Measurements from ENCODE around the gene FAM110C.
"Not testable (repeated sequence)": the region's sequence is repeated elsewhere in the genome, so short reads cannot be mapped to it uniquely, and the experiment has no call there.

FAM110C gene

DNA sequence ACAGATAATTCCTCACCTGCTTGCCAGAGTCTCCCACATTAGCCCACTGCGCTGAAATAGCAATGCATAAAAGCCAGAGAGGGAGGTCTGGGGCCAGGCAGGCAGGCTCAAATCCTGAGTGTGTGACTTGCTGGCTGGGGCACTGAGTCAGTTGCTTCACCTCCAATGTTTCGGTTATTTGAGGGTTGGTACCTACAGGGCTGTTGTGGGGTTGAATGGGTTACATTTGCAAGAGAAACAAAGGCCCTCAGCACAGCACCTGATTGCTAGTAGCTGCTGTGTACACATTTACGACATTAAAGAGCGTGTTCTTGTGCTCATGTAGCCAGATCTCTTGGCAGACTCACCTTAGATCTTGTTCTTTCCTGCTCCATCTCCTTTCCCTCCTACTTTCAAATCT, 34.1 kb upstream of the FAM110C start:
- Histone ChIP-seq H3K36me3 (ENCODE audit: control insufficient read depth, low read length) (no peaks in the 10 kb centered on the region), H3K4me2 (ENCODE audit: low read length) (no peak overlapping the region)
- TF ChIP-seq, protein P1, sequence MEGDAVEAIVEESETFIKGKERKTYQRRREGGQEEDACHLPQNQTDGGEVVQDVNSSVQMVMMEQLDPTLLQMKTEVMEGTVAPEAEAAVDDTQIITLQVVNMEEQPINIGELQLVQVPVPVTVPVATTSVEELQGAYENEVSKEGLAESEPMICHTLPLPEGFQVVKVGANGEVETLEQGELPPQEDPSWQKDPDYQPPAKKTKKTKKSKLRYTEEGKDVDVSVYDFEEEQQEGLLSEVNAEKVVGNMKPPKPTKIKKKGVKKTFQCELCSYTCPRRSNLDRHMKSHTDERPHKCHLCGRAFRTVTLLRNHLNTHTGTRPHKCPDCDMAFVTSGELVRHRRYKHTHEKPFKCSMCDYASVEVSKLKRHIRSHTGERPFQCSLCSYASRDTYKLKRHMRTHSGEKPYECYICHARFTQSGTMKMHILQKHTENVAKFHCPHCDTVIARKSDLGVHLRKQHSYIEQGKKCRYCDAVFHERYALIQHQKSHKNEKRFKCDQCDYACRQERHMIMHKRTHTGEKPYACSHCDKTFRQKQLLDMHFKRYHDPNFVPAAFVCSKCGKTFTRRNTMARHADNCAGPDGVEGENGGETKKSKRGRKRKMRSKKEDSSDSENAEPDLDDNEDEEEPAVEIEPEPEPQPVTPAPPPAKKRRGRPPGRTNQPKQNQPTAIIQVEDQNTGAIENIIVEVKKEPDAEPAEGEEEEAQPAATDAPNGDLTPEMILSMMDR (IDR thresholded peaks at IDR 0.05; ENCODE audit: low read depth, low read length, poor library complexity, severe bottlenecking), result no peak
- TF ChIP-seq EZH2phosphoT487 (IDR thresholded peaks at IDR 0.05; ENCODE audit: borderline replicate concordance, low read length), result no peak

DNA sequence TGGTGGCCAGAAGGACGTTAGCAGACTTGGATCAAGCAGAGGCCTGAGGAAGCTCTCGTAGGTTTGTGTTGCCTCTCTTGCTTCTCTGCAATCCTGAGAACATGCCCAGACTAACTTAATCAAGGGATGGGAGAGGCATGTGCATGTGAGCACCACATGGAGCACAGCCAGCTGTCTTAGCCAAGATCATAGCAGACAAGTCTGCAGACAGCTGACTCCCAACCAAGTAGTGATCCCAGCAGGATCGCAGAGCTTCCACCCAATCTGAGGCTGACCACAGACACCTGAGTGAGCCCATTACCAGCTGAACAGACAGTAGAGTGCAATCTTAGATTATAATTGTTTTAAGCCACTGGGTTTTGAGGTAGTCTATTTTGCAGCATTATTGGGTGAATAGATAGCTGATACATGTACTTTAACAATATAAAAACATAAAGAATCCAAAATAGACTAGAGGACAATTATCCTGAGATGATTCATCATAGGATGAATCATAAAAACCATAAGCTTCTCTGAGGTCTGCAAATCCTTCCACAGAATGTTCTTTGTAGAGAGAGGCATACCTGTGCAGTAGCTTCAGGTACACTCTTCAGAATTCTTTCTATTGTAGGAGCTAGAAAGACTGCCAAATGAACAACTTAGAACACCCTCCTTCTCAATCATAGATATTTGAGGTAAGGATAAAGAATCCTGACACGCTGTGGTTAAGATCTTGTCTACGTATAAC, 25.2 kb upstream of the FAM110C start:
- no peak for TF ChIP-seq EZH2phosphoT487 (IDR thresholded peaks at IDR 0.05; ENCODE audit: borderline replicate concordance, low read length)
- TF ChIP-seq, protein P1 (IDR thresholded peaks at IDR 0.05; ENCODE audit: low read depth, low read length, poor library complexity, severe bottlenecking), result no peak
- Histone ChIP-seq H4K20me1 (ENCODE audit: control insufficient read depth, insufficient read depth, low read depth, low read length) (no peaks in the 10 kb centered on the region), H3K4me1 (ENCODE audit: control insufficient read depth, low read length) (no peaks in the 10 kb centered on the region), H3F3A (ENCODE audit: control insufficient read depth, insufficient read depth) (no peaks in the 10 kb centered on the region), H3K27ac (ENCODE audit: low read depth, low read length) (no peak overlapping the region), H3K36me3 (ENCODE audit: control insufficient read depth, low read length) (no peaks in the 10 kb centered on the region), H3K79me2 (ENCODE audit: control insufficient read depth, low read length) (no peaks in the 10 kb centered on the region), H3K4me3 (ENCODE audit: low read length) (no peak overlapping the region), H3K27me3 (ENCODE audit: control insufficient read depth, low read length) (no peaks in the 10 kb centered on the region), H3K9me3 (ENCODE audit: control insufficient read depth, insufficient read depth, low read length) (no peaks in the 10 kb centered on the region), H3K9me2 (replicated peaks; ENCODE audit: control insufficient read depth, low read length) (no peaks in the 10 kb centered on the region), H3K4me2 (ENCODE audit: low read length) (no peak overlapping the region)

More for the DNA sequence above, 34.1 kb upstream of the FAM110C start:
- Histone ChIP-seq H3K9me2 (replicated peaks; ENCODE audit: control insufficient read depth, low read length) (no peaks in the 10 kb centered on the region), H3K27ac (ENCODE audit: low read depth, low read length) (no peak overlapping the region), H3K9me3 (ENCODE audit: control insufficient read depth, insufficient read depth, low read length) (no peaks in the 10 kb centered on the region), H3K27me3 (ENCODE audit: control insufficient read depth, low read length) (no peaks in the 10 kb centered on the region), H3K4me1 (ENCODE audit: control insufficient read depth, low read length) (no peaks in the 10 kb centered on the region), H4K20me1 (ENCODE audit: control insufficient read depth, insufficient read depth, low read depth, low read length) (no peaks in the 10 kb centered on the region), H3K4me3 (ENCODE audit: low read length) (no peak overlapping the region), H3K79me2 (ENCODE audit: control insufficient read depth, low read length) (no peaks in the 10 kb centered on the region), H3F3A (ENCODE audit: control insufficient read depth, insufficient read depth) (no peaks in the 10 kb centered on the region)

DNA sequence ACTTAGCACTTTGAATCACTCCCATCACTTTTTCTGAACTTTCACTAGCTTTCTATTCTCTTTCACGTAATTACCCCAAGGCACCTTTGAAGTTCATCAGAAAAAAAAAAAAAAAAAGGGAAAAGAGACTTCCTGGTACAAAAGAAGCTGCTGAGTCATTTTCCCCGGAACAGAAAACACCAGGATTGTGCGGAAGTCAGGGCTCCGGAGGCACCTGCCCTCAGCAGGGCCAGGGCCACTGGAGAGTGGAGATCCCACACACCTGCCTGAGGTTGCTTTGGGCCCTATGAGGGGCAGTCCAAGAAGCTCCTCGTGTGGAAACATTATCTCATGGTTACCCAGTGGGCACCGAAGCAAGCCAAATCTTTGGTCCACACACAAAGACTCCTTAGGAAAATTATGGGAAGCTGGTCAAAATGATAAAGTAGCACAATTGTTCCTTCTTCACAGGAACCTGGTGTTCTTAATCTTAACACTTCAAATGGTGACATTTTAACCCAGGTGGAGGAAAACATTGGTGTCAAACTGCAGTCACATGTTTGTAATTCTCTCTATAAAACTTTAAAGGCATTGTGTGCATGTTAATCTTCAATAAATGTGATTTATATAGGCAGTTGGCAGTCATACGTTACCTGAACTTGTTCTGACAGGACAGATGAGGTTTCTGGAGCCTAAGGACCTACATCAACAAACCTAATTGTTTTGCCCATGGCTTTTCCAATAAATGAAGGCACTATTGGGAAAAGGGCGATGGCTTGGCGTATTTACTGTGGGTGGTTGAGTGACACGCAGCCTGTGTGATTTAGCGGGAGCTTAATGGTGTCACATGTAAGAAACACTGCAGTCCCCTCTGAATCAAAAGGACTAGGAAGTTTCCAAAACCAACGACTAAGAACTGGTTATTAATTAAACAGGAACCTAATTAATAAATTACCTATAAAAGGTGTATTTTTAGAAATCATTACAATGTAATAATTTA, 23.4 kb upstream of the FAM110C start:
- Histone ChIP-seq H3K36me3 (ENCODE audit: control insufficient read depth, low read length) (no peaks in the 10 kb centered on the region), H3K4me1 (ENCODE audit: control insufficient read depth, low read length) (no peaks in the 10 kb centered on the region), H3K79me2 (ENCODE audit: control insufficient read depth, low read length) (no peaks in the 10 kb centered on the region), H3K4me3 (ENCODE audit: low read length) (no peak overlapping the region), H3K9me3 (ENCODE audit: control insufficient read depth, insufficient read depth, low read length) (no peaks in the 10 kb centered on the region), H3K27ac (ENCODE audit: low read depth, low read length) (no peak overlapping the region), H3F3A (ENCODE audit: control insufficient read depth, insufficient read depth) (no peaks in the 10 kb centered on the region), H3K4me2 (ENCODE audit: low read length) (no peak overlapping the region), H3K9me2 (replicated peaks; ENCODE audit: control insufficient read depth, low read length) (no peaks in the 10 kb centered on the region), H4K20me1 (ENCODE audit: control insufficient read depth, insufficient read depth, low read depth, low read length) (no peaks in the 10 kb centered on the region), H3K27me3 (ENCODE audit: control insufficient read depth, low read length) (no peaks in the 10 kb centered on the region)
- TF ChIP-seq EZH2phosphoT487 (IDR thresholded peaks at IDR 0.05; ENCODE audit: borderline replicate concordance, low read length), result no peak
- TF ChIP-seq, protein P1 (IDR thresholded peaks at IDR 0.05; ENCODE audit: low read depth, low read length, poor library complexity, severe bottlenecking), result no peak

DNA sequence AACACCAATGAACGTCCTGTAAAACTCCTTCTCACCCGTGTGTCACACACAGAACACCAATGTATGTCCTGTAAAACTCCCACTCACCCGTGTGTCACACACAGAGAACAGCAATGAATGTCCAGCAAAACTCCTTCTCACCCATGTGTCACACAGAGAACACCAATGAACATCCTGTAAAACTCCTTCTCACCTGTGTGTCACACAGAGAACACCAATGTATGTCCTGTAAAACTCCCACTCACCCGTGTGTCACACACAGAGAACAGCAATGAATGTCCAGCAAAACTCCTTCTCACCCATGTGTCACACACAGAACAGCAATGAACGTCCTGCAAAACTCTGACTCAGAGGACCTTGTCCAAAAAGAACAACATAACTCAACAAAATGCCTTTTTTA, 22.3 kb upstream of the FAM110C start:
- H3K9me2 ChIP-seq (replicated peaks; ENCODE audit: control insufficient read depth, low read length); H3K9me3 ChIP-seq (ENCODE audit: control insufficient read depth, insufficient read depth, low read length); H3K79me2 ChIP-seq (ENCODE audit: control insufficient read depth, low read length); H4K20me1 ChIP-seq (ENCODE audit: control insufficient read depth, insufficient read depth, low read depth, low read length); H3K36me3 ChIP-seq (ENCODE audit: control insufficient read depth, low read length); H3K27me3 ChIP-seq (ENCODE audit: control insufficient read depth, low read length); H3F3A ChIP-seq (ENCODE audit: control insufficient read depth, insufficient read depth); H3K4me2 ChIP-seq (ENCODE audit: low read length); H3K27ac ChIP-seq (ENCODE audit: low read depth, low read length); H3K4me3 ChIP-seq (ENCODE audit: low read length); H3K4me1 ChIP-seq (ENCODE audit: control insufficient read depth, low read length): not testable (repeated sequence)
